GM18951 (cell line): ENCODE results near the gene KRT76.

Source experiments
- POLR2A ChIP-seq: IDR thresholded peaks from 4 replicates; pipeline ENCODE4 v1.6.1; 2011; ENCODE audit warnings: mild to moderate bottlenecking; ENCODE audit not compliant: insufficient read length, insufficient read depth; ENCODE audit errors: extremely low read depth
- in situ Hi-C: fragments of 300-500 bp; cut with MboI; formaldehyde crosslinking; loops from one replicate; pipeline ENCODE4 v1.12.0; 2022; ENCODE audit warnings: low sequenced_read_pairs, mixed read lengths, inconsistent platforms; ENCODE audit not compliant: unreplicated experiment

Gene KRT76

DNA sequence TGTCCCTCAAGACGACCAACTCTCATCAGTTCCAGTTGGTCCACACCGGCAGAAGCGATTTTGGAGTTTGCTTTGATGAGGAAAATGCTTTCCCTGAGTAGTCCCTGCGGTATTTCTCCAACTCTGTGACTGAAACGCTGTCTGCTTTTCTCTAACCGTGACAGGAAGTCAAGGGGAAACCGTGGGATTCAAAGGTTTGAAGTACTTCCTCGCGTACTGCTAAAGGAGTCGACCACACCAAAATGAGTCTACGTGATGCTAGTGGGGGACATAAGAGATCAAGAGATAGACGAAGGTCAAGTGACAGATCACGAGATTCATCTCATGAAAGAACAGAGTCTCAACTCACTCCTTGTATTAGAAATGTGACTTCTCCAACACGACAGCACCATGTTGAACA, 28.6 kb downstream of the KRT76 start:
- no peak for TF ChIP-seq POLR2A
- in situ Hi-C loops: no loop called here

DNA sequence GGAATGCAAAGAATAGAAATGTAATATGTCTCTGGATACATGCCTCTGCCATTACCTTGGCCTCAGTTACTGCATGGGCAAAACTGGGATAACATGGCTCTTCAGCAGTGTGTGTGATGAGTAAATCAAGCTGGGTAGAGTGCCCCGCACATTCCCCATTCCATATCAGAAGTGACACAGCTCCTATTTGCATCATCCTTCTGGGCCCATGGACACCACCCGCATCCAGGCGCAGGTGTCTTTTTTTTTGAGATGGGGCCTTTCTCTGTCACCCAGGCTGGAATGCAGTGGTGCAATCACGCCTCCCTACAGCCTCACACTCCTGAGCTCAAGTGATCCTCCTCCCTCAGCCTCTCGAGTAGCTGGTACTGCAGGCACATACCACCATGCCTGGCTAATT, 31.6 kb downstream of the KRT76 start:
- in situ Hi-C loops: no loop called here
- no peak for TF ChIP-seq POLR2A

DNA sequence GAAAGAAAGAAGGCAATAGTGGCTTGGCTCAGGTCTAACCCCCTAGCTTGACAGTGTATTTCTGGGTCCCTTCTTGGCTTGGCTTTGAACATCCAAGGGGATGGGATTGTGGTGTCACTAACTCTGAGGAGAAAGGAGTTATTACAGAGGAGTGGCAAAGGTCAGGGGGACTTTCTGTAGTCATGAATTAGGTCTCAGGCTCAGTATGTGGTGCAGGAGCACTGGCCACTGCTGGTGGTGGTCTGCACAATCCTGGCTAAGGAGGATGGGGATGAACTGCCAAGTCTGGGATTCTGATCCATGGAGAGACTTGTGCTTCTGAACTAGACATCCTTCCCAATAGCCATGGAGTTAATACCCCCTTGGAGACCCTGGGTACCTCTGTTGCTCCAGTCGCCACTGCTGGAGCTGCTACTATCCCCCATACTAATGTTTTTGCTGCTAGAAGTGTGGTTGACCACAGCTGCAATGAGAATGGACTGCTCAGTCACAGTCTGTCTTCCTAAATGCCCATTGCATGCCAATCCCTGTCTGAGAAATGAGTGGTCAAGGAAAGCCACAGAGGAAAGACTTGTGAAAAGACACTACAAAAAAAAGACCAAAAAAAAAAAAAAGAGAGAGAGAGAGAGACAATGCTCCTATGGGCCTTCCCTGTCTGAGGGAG, 32.5 kb downstream of the KRT76 start:
- in situ Hi-C loops: no loop called here
- TF ChIP-seq POLR2A: no peak

GRCh38 chr12:52742822-52743457, 34.2 kb downstream of the KRT76 start:
- in situ Hi-C loops: no loop called here
- TF ChIP-seq POLR2A: no peak

GRCh38 chr12:52742196-52742580, 35.0 kb downstream of the KRT76 start:
- in situ Hi-C loops: no loop called here

DNA sequence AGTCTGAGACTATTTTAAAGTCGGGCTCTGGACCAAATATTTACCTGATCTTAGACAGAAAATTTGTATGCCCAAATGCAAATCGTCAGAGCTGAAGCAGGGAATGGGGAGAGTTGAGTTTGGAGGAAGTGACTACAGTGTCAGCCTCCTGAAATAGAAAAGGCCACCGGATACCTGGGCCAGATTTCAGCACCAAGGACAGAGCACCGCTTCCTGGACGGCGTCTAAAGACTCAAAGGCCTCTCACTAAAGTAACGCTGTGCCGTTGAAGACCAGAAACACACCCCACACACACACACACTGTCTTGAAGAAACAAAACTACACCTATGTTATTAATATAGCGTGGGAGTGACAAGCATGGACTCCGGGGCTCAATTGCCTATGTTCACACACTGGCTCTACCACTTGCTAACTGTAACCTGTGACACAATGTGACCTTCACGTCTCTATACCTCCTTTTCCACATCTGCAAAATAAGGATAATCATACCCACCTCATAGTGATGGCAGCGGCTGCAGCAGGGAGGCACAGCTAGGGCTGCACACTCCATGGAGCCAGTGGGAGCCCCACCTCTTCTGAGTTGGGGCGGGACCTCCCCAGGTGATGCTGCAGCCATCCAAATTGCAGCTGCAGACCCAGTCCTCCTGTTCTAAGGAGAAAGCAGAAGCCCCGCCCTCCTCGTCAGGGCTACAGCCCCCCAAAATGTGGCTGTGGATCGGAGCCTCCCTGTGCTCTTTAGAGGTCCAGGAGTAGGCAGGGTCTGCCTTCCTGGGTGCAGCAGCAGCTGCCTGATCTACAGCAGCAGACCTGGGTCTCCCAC, 35.6 kb downstream of the KRT76 start:
- TF ChIP-seq POLR2A: no peak
- in situ Hi-C loops: no loop called here

More at GRCh38 chr12:52742196-52742580, 35.0 kb downstream of the KRT76 start:
- TF ChIP-seq POLR2A: no peak

GRCh38 chr12:52740584-52740983, 36.6 kb downstream of the KRT76 start:
- no peak for TF ChIP-seq POLR2A
- in situ Hi-C loops: no loop called here

- TF ChIP-seq POLR2A: no peak
- in situ Hi-C loops: no loop called here
Measured at GRCh38 chr12:52739963-52740362, 37.2 kb downstream of the KRT76 start.

DNA sequence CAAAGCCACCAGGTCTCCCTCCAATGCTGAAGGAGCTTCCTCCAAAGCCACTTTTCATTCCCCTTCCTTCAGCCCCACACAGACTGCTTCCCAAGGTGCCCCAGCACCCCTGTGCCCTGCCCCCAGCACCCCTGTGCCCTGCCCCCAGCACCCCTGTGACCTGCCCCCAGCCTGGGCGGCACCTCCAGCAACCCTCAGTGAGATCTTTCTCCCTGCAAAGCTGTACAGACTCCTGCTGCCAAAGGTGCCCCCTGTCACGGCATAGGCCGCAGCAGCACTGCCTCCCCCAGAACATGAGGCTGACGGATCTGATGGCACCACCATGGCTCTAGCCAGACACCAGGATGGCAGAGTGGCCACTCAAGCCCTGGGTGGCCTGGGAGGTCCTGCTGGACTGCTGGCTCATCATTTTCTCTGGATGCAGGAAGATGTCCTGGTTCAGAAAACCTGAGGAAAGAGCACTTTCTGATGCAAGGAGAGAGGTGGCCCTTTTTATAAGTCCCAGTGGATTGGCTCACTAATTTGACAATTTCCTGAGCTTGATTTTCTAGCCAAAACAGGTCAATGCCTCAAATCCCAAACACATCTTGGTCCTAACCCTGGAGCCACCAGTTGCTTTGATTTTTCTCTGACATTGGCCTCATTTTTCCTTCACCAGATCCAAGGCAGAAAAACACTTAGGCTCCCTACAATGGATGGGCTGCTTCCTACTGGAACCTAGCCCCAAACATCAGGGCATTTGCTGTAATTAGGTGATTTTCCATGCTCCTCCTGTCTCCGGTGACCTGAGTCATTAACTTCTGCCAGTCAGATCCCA, 41.1 kb downstream of the KRT76 start:
- in situ Hi-C loops: no loop called here
- TF ChIP-seq POLR2A: no peak

DNA sequence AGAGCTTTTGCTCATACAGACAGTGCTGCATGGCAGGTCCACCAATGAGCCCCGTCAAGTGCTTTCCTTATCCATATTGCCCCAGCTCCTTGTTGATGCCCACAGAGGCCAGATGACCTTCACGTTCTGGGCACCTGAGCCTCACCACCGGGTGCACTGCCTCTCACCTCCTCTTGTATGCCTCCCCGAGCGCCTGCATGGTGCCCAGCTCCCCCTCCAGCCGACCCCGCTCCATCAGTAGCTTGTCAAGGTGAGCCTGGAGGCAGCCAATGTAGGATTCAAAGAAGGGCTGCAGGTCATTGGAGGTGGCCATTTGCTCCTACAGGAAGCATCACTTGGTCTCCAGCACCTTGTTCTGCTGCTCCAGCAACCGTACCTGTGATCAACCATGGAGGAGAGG, 42.0 kb downstream of the KRT76 start:
- no peak for TF ChIP-seq POLR2A
- in situ Hi-C loops: no loop called here

- TF ChIP-seq POLR2A: no peak
- in situ Hi-C loops: no loop called here
Measured at GRCh38 chr12:52730793-52731192, 46.4 kb downstream of the KRT76 start.

DNA sequence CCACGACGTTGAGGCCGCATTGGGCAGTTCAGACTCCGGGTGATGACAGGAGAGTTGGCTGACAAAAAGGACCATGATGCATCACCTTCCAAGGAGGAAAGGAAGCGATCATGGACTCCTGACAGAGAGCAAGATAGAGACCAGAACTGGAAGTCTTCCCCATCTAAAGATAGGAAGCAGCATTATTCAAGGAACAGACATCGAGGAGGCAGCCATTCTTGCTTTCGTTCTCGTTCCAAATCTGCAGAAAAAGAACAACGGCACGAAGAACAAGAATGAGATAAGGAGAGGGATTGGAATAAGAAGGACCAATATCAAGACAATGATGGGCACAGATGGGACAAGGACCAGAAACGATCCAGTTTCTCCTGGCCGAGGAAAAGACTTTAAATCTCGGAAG, 46.8 kb downstream of the KRT76 start:
- TF ChIP-seq POLR2A: no peak
- in situ Hi-C loops: no loop called here

- in situ Hi-C loops: no loop called here
- TF ChIP-seq POLR2A: no peak
Measured at GRCh38 chr12:52729147-52729546, 48.0 kb downstream of the KRT76 start.

- no peak for TF ChIP-seq POLR2A
- in situ Hi-C loops: no loop called here
Measured at GRCh38 chr12:52728374-52728773, 48.8 kb downstream of the KRT76 start.
